HepG2 (cell line): Measurements from ENCODE around the gene ZIC2. TPM values are rescaled to one million over a fixed set of nuclear protein-coding genes. Genes with fewer than 3 reads are reported as not detected.

Experiments
- ADNP ChIP-seq: sonication (generic); formaldehyde crosslinking; IDR thresholded peaks from 2 replicates; pipeline ENCODE4 v1.4.0; 2020; ENCODE audit warnings: missing genetic modification reagents
- CENPX ChIP-seq: sonication (generic); formaldehyde crosslinking; IDR thresholded peaks from 2 replicates; pipeline ENCODE4 v1.9.0; 2021; ENCODE audit warnings: mild to moderate bottlenecking, missing genetic modification reagents, moderate library complexity
- CHCHD3 ChIP-seq: sonication (generic); formaldehyde crosslinking; IDR thresholded peaks from 2 replicates; pipeline ENCODE4 v1.8.0; 2022; ENCODE audit warnings: mild to moderate bottlenecking, missing genetic modification reagents, moderate library complexity
- FOXJ3 ChIP-seq: sonication (generic); formaldehyde crosslinking; IDR thresholded peaks from 2 replicates; pipeline ENCODE4 v1.4.0; 2020; ENCODE audit warnings: missing genetic modification reagents, mild to moderate bottlenecking, borderline replicate concordance
- MAZ ChIP-seq, 2 experiments: sonication (generic) in 1 of 2; formaldehyde crosslinking in 1 of 2; IDR thresholded peaks; 2 replicates each; pipeline versions ENCODE4 v1.5.0 to v1.6.1; 2012 to 2020; ENCODE audit warnings: low read depth in 2 of 2, mild to moderate bottlenecking in 2 of 2, borderline replicate concordance in 1 of 2, improper control_type of control experiment in 1 of 2, low read length in 1 of 2, missing genetic modification reagents in 1 of 2, moderate library complexity in 1 of 2
- RAD21 ChIP-seq: fragments of 450-650 bp; formaldehyde crosslinking; IDR thresholded peaks from 2 replicates; pipeline ENCODE4 v1.5.0; 2020; ENCODE audit warnings: mild to moderate bottlenecking
- RNF2 ChIP-seq: fragments of 450-650 bp; conservative IDR thresholded peaks from 2 replicates; pipeline ENCODE4 v1.6.1; 2016; ENCODE audit warnings: low read depth
- TBP ChIP-seq: sonication (generic); formaldehyde crosslinking; IDR thresholded peaks from 2 replicates; pipeline ENCODE4 v1.5.0; 2020; ENCODE audit warnings: missing genetic modification reagents
- XRCC5 ChIP-seq: fragments of 200-400 bp; formaldehyde crosslinking; optimal IDR thresholded peaks from 2 replicates; pipeline ENCODE3; 2017; ENCODE audit warnings: mild to moderate bottlenecking, low read length
- ZBTB42 ChIP-seq: sonication (generic); formaldehyde crosslinking; IDR thresholded peaks from 2 replicates; pipeline ENCODE4 v1.5.0; 2020; ENCODE audit warnings: mild to moderate bottlenecking, missing genetic modification reagents
- ZNF136 ChIP-seq: sonication (generic); formaldehyde crosslinking; IDR thresholded peaks from 2 replicates; pipeline ENCODE4 v1.8.1; 2022; ENCODE audit warnings: low read depth, mild to moderate bottlenecking, moderate library complexity, missing genetic modification reagents
- ZNF143 ChIP-seq: sonication (generic); formaldehyde crosslinking; IDR thresholded peaks from 2 replicates; pipeline ENCODE4 v1.4.0; 2020; ENCODE audit warnings: missing genetic modification reagents
- ZNF777 ChIP-seq: sonication (generic); formaldehyde crosslinking; IDR thresholded peaks from 2 replicates; pipeline ENCODE4 v1.4.0; 2020; ENCODE audit warnings: missing genetic modification reagents
- ZSCAN31 ChIP-seq: sonication (generic); formaldehyde crosslinking; IDR thresholded peaks from 2 replicates; pipeline ENCODE4 v1.5.0; 2020; ENCODE audit warnings: low read depth, mild to moderate bottlenecking, missing genetic modification reagents
- polyA plus RNA-seq, 8 experiments: library from polyadenylated mRNA; depleted of rRNA in 3 of 8; stranded (reverse) in 7 of 8; unstranded in 1 of 8; fragments of >200 nt; fragmentation: Illumina TruSeq in 4 of 8; extraction: Trizol in 4 of 8; gene quantifications; 2 replicates each; pipeline versions ENCODE4 v1.2.1 to v1.2.3, GENCODE V29; 2011 to 2016; ENCODE audit warnings: low read depth in 4 of 8, missing spikeins in 1 of 8, mixed read lengths in 1 of 8; ENCODE audit not compliant: insufficient read depth in 1 of 8
- total RNA-seq, 5 experiments: library from RNA; depleted of rRNA; stranded (reverse); fragments of >200 nt; fragmentation: Illumina TruSeq; extraction: Trizol; gene quantifications; 2 replicates each; pipeline ENCODE4 v1.2.3, GENCODE V29; 2016; ENCODE audit warnings: low read depth in 1 of 5
- TF ChIP-seq, protein P1 (sequence below): IDR thresholded peaks from 2 replicates; pipeline ENCODE4 v1.6.1; 2016; ENCODE audit warnings: missing compliant biosample characterization, missing genetic modification reagents, borderline replicate concordance
- TF ChIP-seq, protein P2 (sequence below): sonication (generic); formaldehyde crosslinking; IDR thresholded peaks from 2 replicates; pipeline ENCODE4 v1.8.0; 2023; ENCODE audit warnings: mild to moderate bottlenecking, missing genetic modification reagents
- TF ChIP-seq, protein P3 (sequence below): sonication (generic); formaldehyde crosslinking; IDR thresholded peaks from 2 replicates; pipeline ENCODE4 v1.4.0; 2020; ENCODE audit warnings: missing genetic modification reagents

ZIC2 gene
- total and polyA plus RNA-seq, 2 of the 13 experiments (the other 11 are each of a cell fraction or from before 2014, with no cell fraction given), result 0.13 TPM; not detected in 1

DNA sequence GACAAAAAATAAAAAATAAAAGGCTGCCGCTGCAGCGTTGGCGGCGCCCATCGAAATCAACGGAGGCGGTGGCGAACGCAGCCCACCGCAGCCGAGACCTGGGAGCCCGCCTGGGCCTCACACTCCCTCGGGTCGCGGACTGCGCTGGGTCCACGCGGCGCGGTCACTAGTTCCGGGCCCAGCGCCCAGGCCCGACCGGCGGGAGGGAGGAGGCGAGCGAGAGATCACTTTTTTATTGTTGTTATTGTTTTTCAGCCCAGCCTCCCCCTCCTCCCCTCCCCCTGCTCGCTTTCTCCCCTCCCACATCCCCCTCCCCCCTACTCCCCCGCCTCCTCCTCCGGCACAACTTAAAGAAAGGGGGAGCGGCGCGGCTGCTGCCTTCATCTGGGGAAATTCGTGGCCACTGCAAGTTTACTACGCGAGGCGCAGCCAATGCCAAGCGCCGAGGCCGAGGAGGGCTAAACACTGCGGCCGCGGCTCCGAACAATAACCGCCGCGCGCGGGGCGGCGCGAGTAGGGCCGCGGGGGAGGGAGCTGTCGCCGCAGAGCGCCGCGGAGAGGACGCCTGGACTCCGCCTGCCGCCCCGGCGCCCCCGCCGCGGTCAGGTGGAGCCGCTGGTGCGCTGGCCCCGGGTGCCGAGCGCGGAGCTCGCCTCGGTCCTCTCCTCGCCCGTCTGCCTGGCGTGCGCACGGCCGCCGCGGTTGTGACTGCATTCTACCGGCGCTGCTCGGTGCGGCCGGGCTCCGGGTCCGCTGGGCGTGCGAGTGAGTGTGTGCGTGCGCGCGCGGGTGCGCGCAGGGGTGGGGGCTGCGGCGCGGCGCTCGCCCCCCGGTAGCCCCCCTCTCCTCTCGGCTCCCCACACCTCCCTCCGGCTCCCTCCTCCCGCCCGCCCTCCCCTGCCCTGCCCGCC lies 505 bp upstream of the ZIC2 start (continued):
- TF ChIP-seq, protein P1, sequence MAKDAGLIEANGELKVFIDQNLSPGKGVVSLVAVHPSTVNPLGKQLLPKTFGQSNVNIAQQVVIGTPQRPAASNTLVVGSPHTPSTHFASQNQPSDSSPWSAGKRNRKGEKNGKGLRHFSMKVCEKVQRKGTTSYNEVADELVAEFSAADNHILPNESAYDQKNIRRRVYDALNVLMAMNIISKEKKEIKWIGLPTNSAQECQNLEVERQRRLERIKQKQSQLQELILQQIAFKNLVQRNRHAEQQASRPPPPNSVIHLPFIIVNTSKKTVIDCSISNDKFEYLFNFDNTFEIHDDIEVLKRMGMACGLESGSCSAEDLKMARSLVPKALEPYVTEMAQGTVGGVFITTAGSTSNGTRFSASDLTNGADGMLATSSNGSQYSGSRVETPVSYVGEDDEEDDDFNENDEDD, result 0 out of 2 replicates have a peak, but pooled peaks have one; percentile 6
- TF ChIP-seq MAZ (IDR thresholded peaks at IDR 0.05; ENCODE audit: borderline replicate concordance, low read depth, low read length), result no peak
- TF ChIP-seq MAZ (CRISPR knock-in tag; IDR thresholded peaks at IDR 0.05; ENCODE audit: low read depth), result peak; percentile 4; the same call in 1 of the 2 replicates
- TF ChIP-seq CENPX (CRISPR knock-in tag), result no peak
- TF ChIP-seq, protein P2, sequence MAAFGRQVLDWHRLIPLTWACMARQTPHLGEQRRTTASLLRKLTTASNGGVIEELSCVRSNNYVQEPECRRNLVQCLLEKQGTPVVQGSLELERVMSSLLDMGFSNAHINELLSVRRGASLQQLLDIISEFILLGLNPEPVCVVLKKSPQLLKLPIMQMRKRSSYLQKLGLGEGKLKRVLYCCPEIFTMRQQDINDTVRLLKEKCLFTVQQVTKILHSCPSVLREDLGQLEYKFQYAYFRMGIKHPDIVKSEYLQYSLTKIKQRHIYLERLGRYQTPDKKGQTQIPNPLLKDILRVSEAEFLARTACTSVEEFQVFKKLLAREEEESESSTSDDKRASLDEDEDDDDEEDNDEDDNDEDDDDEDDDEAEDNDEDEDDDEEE (CRISPR knock-in tag), result peak; percentile 37; the same call in 1 of the 2 replicates
- TF ChIP-seq RNF2, result peak; percentile 52; the same call in 1 of the 2 replicates
- TF ChIP-seq ZBTB42 (CRISPR knock-in tag), result no peak
- no peak for TF ChIP-seq ZSCAN31 (CRISPR knock-in tag)
- TF ChIP-seq, protein P3, sequence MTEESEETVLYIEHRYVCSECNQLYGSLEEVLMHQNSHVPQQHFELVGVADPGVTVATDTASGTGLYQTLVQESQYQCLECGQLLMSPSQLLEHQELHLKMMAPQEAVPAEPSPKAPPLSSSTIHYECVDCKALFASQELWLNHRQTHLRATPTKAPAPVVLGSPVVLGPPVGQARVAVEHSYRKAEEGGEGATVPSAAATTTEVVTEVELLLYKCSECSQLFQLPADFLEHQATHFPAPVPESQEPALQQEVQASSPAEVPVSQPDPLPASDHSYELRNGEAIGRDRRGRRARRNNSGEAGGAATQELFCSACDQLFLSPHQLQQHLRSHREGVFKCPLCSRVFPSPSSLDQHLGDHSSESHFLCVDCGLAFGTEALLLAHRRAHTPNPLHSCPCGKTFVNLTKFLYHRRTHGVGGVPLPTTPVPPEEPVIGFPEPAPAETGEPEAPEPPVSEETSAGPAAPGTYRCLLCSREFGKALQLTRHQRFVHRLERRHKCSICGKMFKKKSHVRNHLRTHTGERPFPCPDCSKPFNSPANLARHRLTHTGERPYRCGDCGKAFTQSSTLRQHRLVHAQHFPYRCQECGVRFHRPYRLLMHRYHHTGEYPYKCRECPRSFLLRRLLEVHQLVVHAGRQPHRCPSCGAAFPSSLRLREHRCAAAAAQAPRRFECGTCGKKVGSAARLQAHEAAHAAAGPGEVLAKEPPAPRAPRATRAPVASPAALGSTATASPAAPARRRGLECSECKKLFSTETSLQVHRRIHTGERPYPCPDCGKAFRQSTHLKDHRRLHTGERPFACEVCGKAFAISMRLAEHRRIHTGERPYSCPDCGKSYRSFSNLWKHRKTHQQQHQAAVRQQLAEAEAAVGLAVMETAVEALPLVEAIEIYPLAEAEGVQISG, result no peak
- TF ChIP-seq ZNF143 (CRISPR knock-in tag), result no peak
- TF ChIP-seq RAD21 (CRISPR knock-in tag), result 0 out of 2 replicates have a peak, but pooled peaks have one; percentile 47
- TF ChIP-seq ZNF777 (CRISPR knock-in tag), result 0 out of 2 replicates have a peak, but pooled peaks have one; percentile 20
- no peak for TF ChIP-seq FOXJ3
- no peak for TF ChIP-seq ADNP (CRISPR knock-in tag)
- TF ChIP-seq TBP (CRISPR knock-in tag), result no peak
- TF ChIP-seq CHCHD3, result no peak
- TF ChIP-seq ZNF136, result no peak
- no peak for TF ChIP-seq XRCC5
